Measurements from ENCODE around the gene GSG1L2.

DNA sequence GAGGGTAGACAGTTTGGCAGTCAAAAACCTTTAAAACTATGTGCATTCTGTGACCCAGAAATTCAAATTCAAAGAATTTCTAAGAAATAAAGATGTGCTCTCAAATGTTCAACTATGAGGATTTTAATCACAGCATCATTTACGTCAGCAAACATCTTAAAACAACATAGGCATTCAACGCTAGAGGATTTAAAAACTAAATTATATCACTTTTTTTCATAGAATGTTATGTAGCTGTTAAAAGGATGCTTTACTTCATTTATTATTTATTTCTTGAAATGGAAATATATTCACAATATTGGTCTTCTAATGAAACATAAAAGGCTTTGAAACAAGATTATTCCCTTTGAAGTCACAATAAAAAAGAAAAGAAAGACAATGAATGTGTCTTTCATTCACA, 7.5 kb upstream of the GSG1L2 start:
- TF ChIP-seq, protein P1, sequence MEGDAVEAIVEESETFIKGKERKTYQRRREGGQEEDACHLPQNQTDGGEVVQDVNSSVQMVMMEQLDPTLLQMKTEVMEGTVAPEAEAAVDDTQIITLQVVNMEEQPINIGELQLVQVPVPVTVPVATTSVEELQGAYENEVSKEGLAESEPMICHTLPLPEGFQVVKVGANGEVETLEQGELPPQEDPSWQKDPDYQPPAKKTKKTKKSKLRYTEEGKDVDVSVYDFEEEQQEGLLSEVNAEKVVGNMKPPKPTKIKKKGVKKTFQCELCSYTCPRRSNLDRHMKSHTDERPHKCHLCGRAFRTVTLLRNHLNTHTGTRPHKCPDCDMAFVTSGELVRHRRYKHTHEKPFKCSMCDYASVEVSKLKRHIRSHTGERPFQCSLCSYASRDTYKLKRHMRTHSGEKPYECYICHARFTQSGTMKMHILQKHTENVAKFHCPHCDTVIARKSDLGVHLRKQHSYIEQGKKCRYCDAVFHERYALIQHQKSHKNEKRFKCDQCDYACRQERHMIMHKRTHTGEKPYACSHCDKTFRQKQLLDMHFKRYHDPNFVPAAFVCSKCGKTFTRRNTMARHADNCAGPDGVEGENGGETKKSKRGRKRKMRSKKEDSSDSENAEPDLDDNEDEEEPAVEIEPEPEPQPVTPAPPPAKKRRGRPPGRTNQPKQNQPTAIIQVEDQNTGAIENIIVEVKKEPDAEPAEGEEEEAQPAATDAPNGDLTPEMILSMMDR (IDR thresholded peaks at IDR 0.05), result no peak
- no peak for TF ChIP-seq POLR2AphosphoS5 (IDR thresholded peaks at IDR 0.05; ENCODE audit: low read depth, low read length)
- no peak for TF ChIP-seq TCF7L2 (IDR thresholded peaks at IDR 0.05; ENCODE audit: low read depth, low read length)
- TF ChIP-seq, protein P2, sequence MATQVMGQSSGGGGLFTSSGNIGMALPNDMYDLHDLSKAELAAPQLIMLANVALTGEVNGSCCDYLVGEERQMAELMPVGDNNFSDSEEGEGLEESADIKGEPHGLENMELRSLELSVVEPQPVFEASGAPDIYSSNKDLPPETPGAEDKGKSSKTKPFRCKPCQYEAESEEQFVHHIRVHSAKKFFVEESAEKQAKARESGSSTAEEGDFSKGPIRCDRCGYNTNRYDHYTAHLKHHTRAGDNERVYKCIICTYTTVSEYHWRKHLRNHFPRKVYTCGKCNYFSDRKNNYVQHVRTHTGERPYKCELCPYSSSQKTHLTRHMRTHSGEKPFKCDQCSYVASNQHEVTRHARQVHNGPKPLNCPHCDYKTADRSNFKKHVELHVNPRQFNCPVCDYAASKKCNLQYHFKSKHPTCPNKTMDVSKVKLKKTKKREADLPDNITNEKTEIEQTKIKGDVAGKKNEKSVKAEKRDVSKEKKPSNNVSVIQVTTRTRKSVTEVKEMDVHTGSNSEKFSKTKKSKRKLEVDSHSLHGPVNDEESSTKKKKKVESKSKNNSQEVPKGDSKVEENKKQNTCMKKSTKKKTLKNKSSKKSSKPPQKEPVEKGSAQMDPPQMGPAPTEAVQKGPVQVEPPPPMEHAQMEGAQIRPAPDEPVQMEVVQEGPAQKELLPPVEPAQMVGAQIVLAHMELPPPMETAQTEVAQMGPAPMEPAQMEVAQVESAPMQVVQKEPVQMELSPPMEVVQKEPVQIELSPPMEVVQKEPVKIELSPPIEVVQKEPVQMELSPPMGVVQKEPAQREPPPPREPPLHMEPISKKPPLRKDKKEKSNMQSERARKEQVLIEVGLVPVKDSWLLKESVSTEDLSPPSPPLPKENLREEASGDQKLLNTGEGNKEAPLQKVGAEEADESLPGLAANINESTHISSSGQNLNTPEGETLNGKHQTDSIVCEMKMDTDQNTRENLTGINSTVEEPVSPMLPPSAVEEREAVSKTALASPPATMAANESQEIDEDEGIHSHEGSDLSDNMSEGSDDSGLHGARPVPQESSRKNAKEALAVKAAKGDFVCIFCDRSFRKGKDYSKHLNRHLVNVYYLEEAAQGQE (IDR thresholded peaks at IDR 0.05; ENCODE audit: insufficient read depth in 1 of 2, low read depth in 2 of 2, low read length in 1 of 2), result no peak
- TF ChIP-seq SIN3A (IDR thresholded peaks at IDR 0.05; ENCODE audit: borderline replicate concordance, insufficient read depth, low read depth, low read length), result no peak

Measured in Panc1 (cell line).